A549 (cell line): ENCODE data around the gene PRC1.

Source experiments
- CBX2 ChIP-seq: fragments of 200-600 bp; sonication (generic); IDR thresholded peaks from 2 replicates; pipeline ENCODE4 v1.6.1; 2016; ENCODE audit warnings: low read depth, mild to moderate bottlenecking, borderline replicate concordance
- CHD4 ChIP-seq: fragments of 200-600 bp; sonication (generic); IDR thresholded peaks from 2 replicates; pipeline ENCODE4 v1.6.1; 2016; ENCODE audit warnings: antibody characterized with exemption, mild to moderate bottlenecking, borderline replicate concordance
- CTCF ChIP-seq: fragments of >200 bp; sonication (Bioruptor Twin); formaldehyde crosslinking; IDR thresholded peaks from 3 replicates; pipeline ENCODE4 v1.5.1; 2016
- EHMT2 ChIP-seq: fragments of 200-600 bp; sonication (generic); IDR thresholded peaks from 2 replicates; pipeline ENCODE4 v1.6.1; 2016; ENCODE audit warnings: antibody characterized with exemption, low read depth, mild to moderate bottlenecking, moderate library complexity
- FOSL2 ChIP-seq, 2 experiments: fragments of 450-650 bp in 1 of 2; fragments of >200 bp in 1 of 2; sonication (Bioruptor Twin) in 1 of 2; formaldehyde crosslinking; IDR thresholded peaks; 2 replicates each; pipeline versions ENCODE4 v1.5.0 to v1.6.1; 2016 to 2020; ENCODE audit warnings: mild to moderate bottlenecking in 1 of 2, moderate library complexity in 1 of 2
- HOXA7 ChIP-seq: fragments of 250-450 bp; sonication (Bioruptor Pico); IDR thresholded peaks from 2 replicates; pipeline ENCODE4 v1.5.0; 2020; ENCODE audit warnings: mild to moderate bottlenecking, moderate library complexity
- MAX ChIP-seq: IDR thresholded peaks from 2 replicates; pipeline ENCODE4 v1.6.1; 2012
- MAZ ChIP-seq: fragments of 150-350 bp; IDR thresholded peaks from 2 replicates; pipeline ENCODE4 v1.6.1; 2014; ENCODE audit warnings: antibody characterized with exemption, low read depth, low read length, borderline replicate concordance
- PBX3 ChIP-seq: IDR thresholded peaks from 2 replicates; pipeline ENCODE4 v1.6.1; 2012
- POLR2A ChIP-seq: IDR thresholded peaks from 2 replicates; pipeline ENCODE4 v1.6.1; 2012; ENCODE audit warnings: mild to moderate bottlenecking, low read length
- ZFP36 ChIP-seq: fragments of 450-650 bp; IDR thresholded peaks from 2 replicates; pipeline ENCODE4 v1.6.1; 2014; ENCODE audit warnings: borderline replicate concordance; ENCODE audit not compliant: partially characterized antibody

- TF ChIP-seq MAX (no peak), CTCF (no peak), CBX2 (no peak), POLR2A (no peak), HOXA7 (no peak), CHD4 (no peak), FOSL2 (IDR thresholded peaks at IDR 0.05) (no peak), FOSL2 (CRISPR knock-in tag; IDR thresholded peaks at IDR 0.05) (no peak), ZFP36 (no peak), PBX3 (no peak), EHMT2 (no peak), MAZ (no peak)
Observed at GRCh38 chr15:91022832-91023129, 28.4 kb upstream of the PRC1 start.
